ENCODE measurements around the gene PPM1E.
A peak's percentile ranks its signal among the peaks of the same experiment; 100 is the strongest.

Gene PPM1E

GRCh38 chr17:59024916-59025315 is 269.3 kb downstream of the PPM1E start:
- no peak for DNase-seq
- Mint-ChIP-seq H3K4me1 (ENCODE audit: low read depth) (peaks cover 10% of the 10 kb centered on the region), H3K27me3 (no peaks in the 10 kb centered on the region), H3K36me3 (ENCODE audit: low read depth) (peaks cover 64% of the 10 kb centered on the region), H3K27ac (no peak overlapping the region), H3K9me3 (peaks cover 3% of the 10 kb centered on the region), H3K4me3 (no peak overlapping the region)

GRCh38 chr17:59026176-59026939 is 270.7 kb downstream of the PPM1E start:
- peaks cover 10% of the 10 kb centered on the region for H3K4me1 Mint-ChIP-seq (ENCODE audit: low read depth)
- peaks cover 69% of the 10 kb centered on the region for H3K36me3 Mint-ChIP-seq (ENCODE audit: low read depth)
- H3K4me3 Mint-ChIP-seq = no peak overlapping the region
- DNase-seq = no peak
- peaks cover 1% of the 10 kb centered on the region for H3K9me3 Mint-ChIP-seq
- H3K27ac Mint-ChIP-seq = peak overlapping the region; percentile 64
- no peaks in the 10 kb centered on the region for H3K27me3 Mint-ChIP-seq

GRCh38 chr17:59027750-59028149 is 272.1 kb downstream of the PPM1E start:
- H3K27ac Mint-ChIP-seq = peak overlapping the region; percentile 38
- no peaks in the 10 kb centered on the region for H3K9me3 Mint-ChIP-seq
- H3K4me1 Mint-ChIP-seq (ENCODE audit: low read depth) = peaks cover 10% of the 10 kb centered on the region
- DNase-seq = no peak
- no peak overlapping the region for H3K4me3 Mint-ChIP-seq
- H3K27me3 Mint-ChIP-seq = no peaks in the 10 kb centered on the region
- peaks cover 76% of the 10 kb centered on the region for H3K36me3 Mint-ChIP-seq (ENCODE audit: low read depth)

- Mint-ChIP-seq H3K9me3 (no peaks in the 10 kb centered on the region), H3K4me1 (ENCODE audit: low read depth) (peaks cover 10% of the 10 kb centered on the region), H3K27ac (no peak overlapping the region), H3K4me3 (no peak overlapping the region), H3K36me3 (ENCODE audit: low read depth) (peaks cover 80% of the 10 kb centered on the region), H3K27me3 (no peaks in the 10 kb centered on the region)
- DNase-seq = no peak
Measured at GRCh38 chr17:59028328-59028727, 272.7 kb downstream of the PPM1E start.

GRCh38 chr17:59030811-59031210 is 275.2 kb downstream of the PPM1E start:
- Mint-ChIP-seq H3K4me3 (no peak overlapping the region), H3K27me3 (no peaks in the 10 kb centered on the region), H3K27ac (no peak overlapping the region), H3K36me3 (ENCODE audit: low read depth) (peaks cover 87% of the 10 kb centered on the region), H3K9me3 (no peaks in the 10 kb centered on the region), H3K4me1 (ENCODE audit: low read depth) (peaks cover 10% of the 10 kb centered on the region)
- no peak for DNase-seq
